SK-N-SH treated with all-trans-retinoic acid at 6 μM for 48 hours (cell line): ENCODE measurements around the gene C11orf86.
"Not testable (repeated sequence)": the region's sequence is repeated elsewhere in the genome, so short reads cannot be mapped to it uniquely, and the experiment has no call there.

Source experiments
- CSDC2 ChIP-seq: fragments of 250-450 bp; sonication (Bioruptor Pico); IDR thresholded peaks from 2 replicates; pipeline ENCODE4 v1.5.0; 2020; ENCODE audit warnings: mild to moderate bottlenecking, moderate library complexity
- ESRRG ChIP-seq: fragments of 250-450 bp; sonication (Bioruptor Pico); IDR thresholded peaks from 2 replicates; pipeline ENCODE4 v1.6.1; 2021; ENCODE audit warnings: mild to moderate bottlenecking
- ISL1 ChIP-seq: fragments of 250-450 bp; sonication (Bioruptor Pico); IDR thresholded peaks from 2 replicates; pipeline ENCODE4 v2.1.2; 2022; ENCODE audit warnings: mild to moderate bottlenecking, moderate library complexity
- PPARA ChIP-seq: fragments of 250-450 bp; sonication (Bioruptor Pico); IDR thresholded peaks from 2 replicates; pipeline ENCODE4 v1.5.0; 2020; ENCODE audit warnings: mild to moderate bottlenecking, borderline replicate concordance
- SNAI2 ChIP-seq: fragments of 250-450 bp; sonication (Bioruptor Pico); IDR thresholded peaks from 2 replicates; pipeline ENCODE4 v1.5.0; 2020; ENCODE audit warnings: mild to moderate bottlenecking, moderate library complexity
- TCF4 ChIP-seq: fragments of 250-450 bp; sonication (Bioruptor Pico); IDR thresholded peaks from 2 replicates; pipeline ENCODE4 v1.8.0; 2021; ENCODE audit warnings: mild to moderate bottlenecking, moderate library complexity, borderline replicate concordance
- TOX ChIP-seq: fragments of 250-450 bp; sonication (Bioruptor Pico); IDR thresholded peaks from 2 replicates; pipeline ENCODE4 v1.8.0; 2021; ENCODE audit warnings: mild to moderate bottlenecking, moderate library complexity, borderline replicate concordance
- ZFP3 ChIP-seq: fragments of 250-450 bp; sonication (Bioruptor Pico); IDR thresholded peaks from 2 replicates; pipeline ENCODE4 v1.5.0; 2020; ENCODE audit warnings: mild to moderate bottlenecking, moderate library complexity
- ZFP30 ChIP-seq: fragments of 450-650 bp; formaldehyde crosslinking; IDR thresholded peaks from 2 replicates; pipeline ENCODE4 v1.5.0; 2022; ENCODE audit warnings: mild to moderate bottlenecking, moderate library complexity
- ZNF565 ChIP-seq: fragments of 450-650 bp; formaldehyde crosslinking; conservative IDR thresholded peaks from 2 replicates; pipeline ENCODE4 v1.5.0; 2020; ENCODE audit warnings: low read depth, mild to moderate bottlenecking, moderate library complexity
- ZNF70 ChIP-seq: fragments of 450-650 bp; formaldehyde crosslinking; IDR thresholded peaks from 2 replicates; pipeline ENCODE4 v1.5.0; 2020; ENCODE audit warnings: mild to moderate bottlenecking, moderate library complexity

DNA sequence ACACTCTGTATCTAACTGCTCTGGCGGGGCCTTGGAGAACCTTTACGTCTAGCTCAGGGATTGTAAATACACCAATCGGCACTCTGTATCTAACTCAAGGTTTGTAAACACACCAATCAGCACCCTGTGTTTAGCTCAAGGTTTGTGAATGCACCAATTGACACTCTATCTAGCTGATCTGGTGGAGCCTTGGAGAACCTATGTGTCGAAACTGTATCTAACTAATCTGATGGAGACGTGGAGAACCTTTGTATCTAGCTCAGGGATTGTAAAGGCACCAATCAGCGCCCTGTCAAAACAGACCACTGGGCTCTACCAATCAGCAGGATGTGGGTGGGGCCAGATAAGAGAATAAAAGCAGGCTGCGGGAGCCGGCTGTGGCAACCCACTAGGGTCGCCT lies 14.3 kb downstream of the C11orf86 start:
- not testable (repeated sequence) for TF ChIP-seq ESRRG (CRISPR knock-in tag); ZNF565; ZFP30 (CRISPR knock-in tag); TCF4 (CRISPR knock-in tag); CSDC2 (CRISPR knock-in tag); ZNF70; TOX; ZFP3 (CRISPR knock-in tag); SNAI2 (CRISPR knock-in tag); PPARA (CRISPR knock-in tag); ISL1 (CRISPR knock-in tag)
